Neural cell (in vitro differentiated cells): Measurements from ENCODE around the gene CNKSR2.

ENCODE experiments used
- CTCF ChIP-seq: fragments of 450-650 bp; IDR thresholded peaks from 2 replicates; pipeline ENCODE4 v1.5.1; 2014; ENCODE audit warnings: antibody characterized with exemption, mild to moderate bottlenecking, moderate library complexity; ENCODE audit not compliant: poor library complexity, severe bottlenecking
- EZH2 ChIP-seq: fragments of 200-600, 300-800 bp; shearing (Covaris generic), sonication (generic); IDR thresholded peaks from 2 replicates; pipeline ENCODE4 v1.6.1; 2014; ENCODE audit warnings: antibody characterized with exemption, low read length, borderline replicate concordance, mild to moderate bottlenecking; ENCODE audit not compliant: insufficient read depth, poor library complexity, severe bottlenecking
- MXI1 ChIP-seq: fragments of 450-650 bp; conservative IDR thresholded peaks from 2 replicates; pipeline ENCODE4 v1.6.1; 2014; ENCODE audit warnings: antibody characterized with exemption, mild to moderate bottlenecking; ENCODE audit not compliant: poor library complexity, severe bottlenecking

- TF ChIP-seq MXI1 (no peak), EZH2 (no peak), CTCF (no peak)
Measured at GRCh38 chrX:21590012-21590776, 216.0 kb downstream of the CNKSR2 start.
